Activated T-helper 17 cell treated with anti-CD3 and anti-CD28 coated beads, Interleukin-2, amount 50 U/mL, for 72 hours (primary cell): Measurements from ENCODE around the gene INTS11. TPM values are rescaled to one million over a fixed set of nuclear protein-coding genes. Genes with fewer than 3 reads are reported as not detected.

Experiments
- ATAC-seq: fragments of 150-1000 bp; cut with Tn5 transposase; replicated peaks from 2 replicates; pipeline ENCODE4 v1.10.0; 2021; ENCODE audit warnings: mild to moderate bottlenecking, moderate library complexity
- H3K27ac Mint-ChIP-seq: one replicate; pipeline ENCODE4 v1.8.0; 2022; ENCODE audit warnings: mixed read lengths
- H3K27me3 Mint-ChIP-seq: one replicate; pipeline ENCODE4 v1.8.0; 2022; ENCODE audit warnings: mixed read lengths
- H3K36me3 Mint-ChIP-seq: one replicate; pipeline ENCODE4 v1.8.0; 2022; ENCODE audit warnings: low read depth, mild to moderate bottlenecking, mixed read lengths
- H3K4me1 Mint-ChIP-seq: one replicate; pipeline ENCODE4 v1.8.0; 2022; ENCODE audit warnings: mixed read lengths
- H3K4me3 Mint-ChIP-seq: one replicate; pipeline ENCODE4 v1.8.0; 2022; ENCODE audit warnings: mild to moderate bottlenecking, mixed read lengths
- H3K9me3 Mint-ChIP-seq: one replicate; pipeline ENCODE4 v1.8.0; 2022; ENCODE audit warnings: mixed read lengths
- total RNA-seq, 2 donors: library from RNA; stranded (reverse); gene quantifications; one replicate each; pipeline ENCODE4 v1.2.3, GENCODE V29; 2022

Gene INTS11
- total RNA-seq, 2 donors from 2014 or later = 122 to 125 TPM

DNA sequence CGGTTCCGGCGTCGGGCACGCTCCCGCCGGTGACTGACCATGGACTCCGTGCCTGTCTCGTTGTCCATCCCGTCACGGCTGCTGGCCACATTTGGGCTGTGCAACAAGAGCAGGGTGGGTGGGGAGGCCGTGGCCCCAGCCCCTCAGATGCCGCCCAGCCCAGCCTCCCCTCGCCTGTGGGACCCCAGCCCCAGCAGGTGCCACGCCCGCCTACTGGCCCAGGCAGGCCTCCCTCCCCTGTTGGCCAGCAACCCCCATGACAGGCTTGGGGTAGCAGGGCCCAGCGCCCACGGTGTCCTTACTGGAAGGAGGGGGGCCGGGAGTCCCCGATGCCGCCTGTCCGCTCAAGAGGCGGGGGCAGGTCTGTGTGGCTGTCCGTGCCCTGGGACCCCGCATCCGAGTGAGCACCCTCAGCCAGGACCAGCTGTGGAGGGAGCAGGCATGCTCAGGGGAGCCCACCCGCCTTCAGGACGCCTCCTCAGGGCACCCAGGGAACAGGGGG lies 17.7 kb upstream of the INTS11 start:
- H3K27ac Mint-ChIP-seq = no peak overlapping the region
- H3K4me3 Mint-ChIP-seq = no peak overlapping the region
- no peaks in the 10 kb centered on the region for H3K9me3 Mint-ChIP-seq
- H3K36me3 Mint-ChIP-seq = peaks cover 10% of the 10 kb centered on the region
- H3K4me1 Mint-ChIP-seq = peaks cover 6% of the 10 kb centered on the region
- ATAC-seq = no peak
- H3K27me3 Mint-ChIP-seq = no peaks in the 10 kb centered on the region

- Mint-ChIP-seq H3K4me3 (no peak overlapping the region), H3K4me1 (peaks cover 1% of the 10 kb centered on the region), H3K27me3 (no peaks in the 10 kb centered on the region), H3K9me3 (no peaks in the 10 kb centered on the region), H3K27ac (no peak overlapping the region), H3K36me3 (peaks cover 10% of the 10 kb centered on the region)
- ATAC-seq = no peak
Measured at GRCh38 chr1:1341549-1342021, 17.1 kb upstream of the INTS11 start.

DNA sequence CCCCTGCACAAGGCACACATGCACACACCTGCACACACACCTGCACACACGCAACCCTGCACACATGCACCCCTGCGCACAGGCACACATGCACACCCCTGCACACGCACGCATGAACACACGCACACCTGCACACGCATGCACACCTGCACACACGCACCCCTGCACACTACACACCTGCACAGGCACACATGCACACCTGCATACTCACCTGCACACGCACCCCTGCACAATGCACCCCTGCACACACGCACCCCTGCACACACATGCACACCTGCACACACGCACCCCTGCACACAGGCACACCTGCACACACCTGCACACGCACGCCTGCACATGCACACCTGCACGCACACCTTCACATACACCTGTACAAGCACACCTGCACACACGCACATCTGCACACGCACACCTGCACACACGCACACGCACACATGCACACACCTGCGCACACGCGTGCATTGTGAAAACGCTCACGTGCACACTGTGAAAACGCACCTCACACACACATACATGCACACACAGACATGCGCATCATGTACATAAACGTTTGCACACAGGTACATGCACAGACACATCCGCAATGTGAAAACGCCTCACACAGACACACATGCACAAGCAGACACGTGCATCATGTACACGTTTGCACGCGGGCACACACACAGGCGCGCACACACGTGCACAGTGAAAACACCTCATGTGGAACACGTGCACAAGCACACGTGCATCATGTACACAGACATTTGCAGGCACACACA lies 16.5 kb upstream of the INTS11 start:
- Mint-ChIP-seq H3K27me3 (no peaks in the 10 kb centered on the region), H3K27ac (no peak overlapping the region), H3K36me3 (peaks cover 10% of the 10 kb centered on the region), H3K9me3 (no peaks in the 10 kb centered on the region), H3K4me3 (no peak overlapping the region), H3K4me1 (no peaks in the 10 kb centered on the region)
- ATAC-seq = no peak

DNA sequence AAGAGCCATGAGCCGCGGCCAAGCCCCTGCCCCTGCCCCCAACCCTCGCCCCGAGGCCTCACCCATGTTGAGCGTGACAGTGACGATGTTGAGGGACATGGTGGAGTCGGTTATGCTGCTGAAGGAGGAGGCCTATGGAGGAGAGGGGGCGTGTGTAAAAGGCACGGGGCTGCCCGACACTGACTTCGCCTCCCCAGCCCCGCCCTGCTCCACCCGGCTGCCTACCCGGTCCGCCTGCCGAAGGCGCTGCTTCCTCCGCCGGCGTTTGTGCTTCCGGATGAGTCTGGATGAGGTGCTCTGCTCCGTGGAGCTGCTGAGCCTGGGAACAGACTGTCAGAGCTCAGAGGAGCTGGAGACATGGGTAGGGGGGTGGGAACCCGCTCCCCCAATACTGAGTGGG lies 15.7 kb upstream of the INTS11 start:
- no peaks in the 10 kb centered on the region for H3K27me3 Mint-ChIP-seq

GRCh38 chr1:1338278-1338677 lies 13.8 kb upstream of the INTS11 start:
- Mint-ChIP-seq H3K36me3 (peaks cover 10% of the 10 kb centered on the region), H3K4me3 (no peak overlapping the region), H3K9me3 (no peaks in the 10 kb centered on the region), H3K4me1 (no peaks in the 10 kb centered on the region), H3K27ac (no peak overlapping the region), H3K27me3 (no peaks in the 10 kb centered on the region)
- no peak for ATAC-seq

More for the DNA sequence above, 15.7 kb upstream of the INTS11 start:
- Mint-ChIP-seq H3K9me3 (no peaks in the 10 kb centered on the region), H3K4me1 (no peaks in the 10 kb centered on the region), H3K27ac (no peak overlapping the region), H3K36me3 (peaks cover 10% of the 10 kb centered on the region), H3K4me3 (no peak overlapping the region)
- ATAC-seq = no peak

- Mint-ChIP-seq H3K36me3 (peaks cover 10% of the 10 kb centered on the region), H3K27me3 (no peaks in the 10 kb centered on the region), H3K27ac (no peak overlapping the region), H3K9me3 (no peaks in the 10 kb centered on the region), H3K4me1 (no peaks in the 10 kb centered on the region), H3K4me3 (no peak overlapping the region)
- ATAC-seq = peak; percentile 73
Measured at GRCh38 chr1:1337793-1338147, 13.3 kb upstream of the INTS11 start.

DNA sequence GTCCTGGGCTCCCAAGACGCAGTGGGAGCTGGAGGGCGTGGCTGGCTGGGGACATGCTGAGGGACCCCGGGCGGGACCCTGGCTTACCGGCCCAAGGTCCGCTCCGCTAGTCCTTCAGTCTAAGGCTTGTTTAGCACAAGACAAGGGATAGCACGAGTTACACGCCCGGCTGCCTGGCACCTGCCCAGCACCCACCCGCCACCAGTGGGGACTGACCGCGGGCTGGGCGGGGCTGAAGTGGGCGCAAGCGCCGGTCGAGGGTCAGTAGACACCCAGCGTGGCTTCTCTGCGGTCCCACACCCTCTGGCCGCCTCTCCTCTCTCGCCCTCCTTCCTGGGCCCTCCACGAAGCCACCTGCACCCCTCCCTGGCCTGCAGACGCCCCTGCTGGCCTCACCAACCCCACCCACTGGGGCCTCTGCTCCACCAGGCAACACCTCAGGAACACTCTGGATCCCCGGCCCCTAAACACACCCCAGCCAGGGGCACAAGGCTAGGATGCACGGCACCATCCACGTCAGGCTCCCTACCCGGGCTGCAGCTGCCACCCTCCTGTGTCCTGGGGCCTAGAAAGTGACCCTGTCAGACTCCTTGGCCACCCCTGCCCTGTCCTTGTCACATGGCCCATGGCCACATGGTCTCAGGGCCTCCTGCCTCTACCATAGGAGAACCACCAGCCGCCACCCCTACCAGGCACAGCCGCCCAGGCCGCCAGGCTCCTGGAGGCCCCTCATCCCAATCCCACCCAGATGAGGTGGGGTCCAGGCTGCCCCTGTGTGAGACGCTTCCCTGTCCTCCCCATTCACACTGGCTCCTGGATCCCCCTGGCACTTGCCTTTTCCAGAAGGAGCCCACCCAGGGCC lies 12.7 kb upstream of the INTS11 start:
- Mint-ChIP-seq H3K27me3 (no peaks in the 10 kb centered on the region), H3K36me3 (peaks cover 10% of the 10 kb centered on the region), H3K27ac (no peak overlapping the region), H3K4me3 (no peak overlapping the region), H3K9me3 (no peaks in the 10 kb centered on the region), H3K4me1 (no peaks in the 10 kb centered on the region)
- ATAC-seq = no peak

GRCh38 chr1:1336446-1336845 lies 12.0 kb upstream of the INTS11 start:
- no peak for ATAC-seq
- Mint-ChIP-seq H3K27ac (no peak overlapping the region), H3K9me3 (no peaks in the 10 kb centered on the region), H3K4me1 (no peaks in the 10 kb centered on the region), H3K27me3 (no peaks in the 10 kb centered on the region), H3K4me3 (no peak overlapping the region), H3K36me3 (peaks cover 10% of the 10 kb centered on the region)

DNA sequence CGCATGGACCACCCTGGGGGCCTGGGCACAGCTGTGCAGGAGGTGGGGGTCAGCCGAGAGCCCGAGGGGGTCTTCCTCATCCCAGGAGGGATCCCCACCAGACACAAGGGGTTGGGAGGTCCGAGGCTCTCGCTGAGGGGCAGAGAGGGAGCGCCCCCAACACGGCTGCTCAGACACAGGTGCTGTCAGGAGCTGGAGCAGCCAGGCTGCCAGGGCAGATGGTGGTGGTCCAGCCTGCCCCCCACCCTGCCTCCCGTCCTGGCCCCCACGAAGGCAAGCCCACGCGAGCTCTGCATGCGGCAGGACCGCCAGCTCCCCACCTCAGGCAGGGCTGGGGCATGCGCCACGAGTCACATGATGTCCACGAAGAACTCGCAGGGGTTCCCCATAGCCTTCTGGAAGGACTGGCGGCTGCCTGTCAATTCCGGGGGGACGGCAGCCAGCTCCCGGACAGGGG lies 11.4 kb upstream of the INTS11 start:
- Mint-ChIP-seq H3K27me3 (no peaks in the 10 kb centered on the region), H3K9me3 (no peaks in the 10 kb centered on the region), H3K36me3 (peaks cover 6% of the 10 kb centered on the region), H3K4me3 (no peak overlapping the region), H3K4me1 (no peaks in the 10 kb centered on the region), H3K27ac (no peak overlapping the region)
- ATAC-seq = no peak

DNA sequence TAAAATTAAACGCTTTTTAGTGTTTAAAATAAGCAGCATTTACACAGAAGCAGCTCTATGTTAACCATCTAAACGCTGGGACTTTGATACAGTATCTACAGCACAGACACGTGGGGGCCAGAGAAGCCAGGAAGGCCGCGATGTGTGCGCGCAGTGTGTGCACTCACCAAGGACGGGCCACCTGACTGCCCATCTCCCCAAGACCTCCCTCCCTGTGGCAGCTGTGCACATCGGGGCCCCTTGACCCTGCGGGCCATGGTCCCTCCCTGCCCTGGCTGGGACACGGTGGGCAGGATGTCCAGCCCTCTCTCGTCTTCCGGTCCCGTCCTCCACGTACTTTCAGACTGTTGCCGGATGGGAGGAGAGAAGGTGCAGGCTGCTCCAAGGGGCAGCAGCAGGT lies 10.8 kb upstream of the INTS11 start:
- Mint-ChIP-seq H3K27ac (no peak overlapping the region), H3K4me3 (no peak overlapping the region), H3K4me1 (no peaks in the 10 kb centered on the region), H3K27me3 (no peaks in the 10 kb centered on the region), H3K36me3 (peaks cover under 1% of the 10 kb centered on the region), H3K9me3 (no peaks in the 10 kb centered on the region)
- no peak for ATAC-seq

DNA sequence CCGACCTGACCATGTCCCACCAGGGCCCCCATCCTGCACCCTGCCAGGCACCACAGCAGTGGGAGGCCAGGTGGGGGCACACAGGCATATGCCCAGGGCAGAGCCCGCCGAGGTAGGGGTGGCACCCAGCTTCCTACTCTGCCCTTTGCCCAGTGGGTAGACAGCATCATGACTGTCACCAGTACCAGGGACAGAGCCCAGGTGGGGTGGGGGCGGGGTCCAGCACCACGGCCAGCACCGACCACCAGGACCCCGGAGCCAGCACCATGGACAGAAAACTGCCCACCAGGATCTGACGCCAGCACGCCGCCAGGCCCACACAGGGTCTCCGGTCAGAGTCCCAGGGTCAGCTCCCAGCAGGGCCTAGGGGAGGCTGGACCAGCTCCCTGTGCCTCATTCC lies 10.4 kb upstream of the INTS11 start:
- Mint-ChIP-seq H3K27ac (no peak overlapping the region), H3K4me1 (no peaks in the 10 kb centered on the region), H3K36me3 (no peaks in the 10 kb centered on the region), H3K9me3 (no peaks in the 10 kb centered on the region), H3K4me3 (no peak overlapping the region), H3K27me3 (no peaks in the 10 kb centered on the region)
- no peak for ATAC-seq

- no peaks in the 10 kb centered on the region for H3K36me3 Mint-ChIP-seq
- no peaks in the 10 kb centered on the region for H3K9me3 Mint-ChIP-seq
- no peaks in the 10 kb centered on the region for H3K27me3 Mint-ChIP-seq
- no peak for ATAC-seq
- no peak overlapping the region for H3K4me3 Mint-ChIP-seq
- H3K27ac Mint-ChIP-seq = no peak overlapping the region
- H3K4me1 Mint-ChIP-seq = no peaks in the 10 kb centered on the region
Measured at GRCh38 chr1:1333551-1334241, 9.2 kb upstream of the INTS11 start.

DNA sequence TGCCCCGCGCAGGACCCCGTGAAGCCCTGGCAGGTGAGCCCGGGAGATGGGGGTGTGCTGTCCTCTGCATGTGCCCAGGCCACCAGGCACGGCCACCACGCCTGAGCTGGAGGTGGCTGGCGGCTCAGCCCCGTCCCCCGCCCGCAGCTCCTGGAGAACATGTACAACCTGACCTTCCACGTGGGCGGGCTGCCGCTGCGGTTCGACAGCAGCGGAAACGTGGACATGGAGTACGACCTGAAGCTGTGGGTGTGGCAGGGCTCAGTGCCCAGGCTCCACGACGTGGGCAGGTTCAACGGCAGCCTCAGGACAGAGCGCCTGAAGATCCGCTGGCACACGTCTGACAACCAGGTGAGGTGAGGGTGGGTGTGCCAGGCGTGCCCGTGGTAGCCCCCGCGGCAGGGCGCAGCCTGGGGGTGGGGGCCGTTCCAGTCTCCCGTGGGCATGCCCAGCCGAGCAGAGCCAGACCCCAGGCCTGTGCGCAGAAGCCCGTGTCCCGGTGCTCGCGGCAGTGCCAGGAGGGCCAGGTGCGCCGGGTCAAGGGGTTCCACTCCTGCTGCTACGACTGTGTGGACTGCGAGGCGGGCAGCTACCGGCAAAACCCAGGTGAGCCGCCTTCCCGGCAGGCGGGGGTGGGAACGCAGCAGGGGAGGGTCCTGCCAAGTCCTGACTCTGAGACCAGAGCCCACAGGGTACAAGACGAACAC lies 8.5 kb upstream of the INTS11 start:
- ATAC-seq = no peak
- no peak overlapping the region for H3K4me3 Mint-ChIP-seq
- no peaks in the 10 kb centered on the region for H3K9me3 Mint-ChIP-seq
- H3K4me1 Mint-ChIP-seq = no peaks in the 10 kb centered on the region
- H3K27me3 Mint-ChIP-seq = no peaks in the 10 kb centered on the region
- H3K27ac Mint-ChIP-seq = no peak overlapping the region
- no peaks in the 10 kb centered on the region for H3K36me3 Mint-ChIP-seq
